ENCODE data around the gene NCOR1.

NCOR1 gene

DNA sequence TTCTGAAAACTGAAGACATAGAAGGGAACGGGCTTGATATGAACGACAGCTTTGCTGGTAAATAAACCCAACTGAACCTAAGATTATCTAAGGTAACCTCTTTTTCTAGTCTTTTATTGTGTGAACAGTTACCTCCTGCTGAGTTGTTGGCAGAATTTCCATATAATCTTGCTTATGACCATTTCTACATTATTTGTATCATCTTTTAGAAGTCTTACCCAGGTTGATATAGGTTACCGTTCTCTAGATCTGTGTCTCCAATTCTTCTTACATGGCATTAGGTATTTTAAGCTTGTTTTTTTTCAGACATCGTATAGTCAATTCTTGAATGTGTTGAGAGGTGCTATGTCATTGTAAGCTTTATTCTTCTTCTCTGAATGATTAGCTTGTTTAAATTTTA lies 191.5 kb downstream of the NCOR1 start:
- no peak for DNase-seq

DNA sequence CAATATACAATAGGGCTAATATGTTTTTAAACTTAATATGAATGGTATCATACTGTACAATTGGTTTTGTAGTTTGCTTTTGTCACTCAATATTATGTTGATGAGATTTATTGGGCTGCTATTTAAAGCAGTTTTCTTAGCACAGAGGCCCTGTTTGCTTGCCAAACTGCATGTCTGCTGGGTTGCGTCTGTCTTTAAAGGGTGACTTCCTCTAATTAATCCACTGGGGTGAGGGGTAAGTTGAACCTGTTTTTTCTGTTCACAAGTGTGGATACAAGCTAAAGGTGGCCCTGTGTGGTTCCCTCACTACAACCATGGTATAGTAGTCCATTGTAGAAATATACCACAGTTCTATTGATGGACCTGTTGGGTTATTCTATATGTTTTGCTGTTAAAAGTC lies 196.0 kb downstream of the NCOR1 start:
- no peak for DNase-seq

DNA sequence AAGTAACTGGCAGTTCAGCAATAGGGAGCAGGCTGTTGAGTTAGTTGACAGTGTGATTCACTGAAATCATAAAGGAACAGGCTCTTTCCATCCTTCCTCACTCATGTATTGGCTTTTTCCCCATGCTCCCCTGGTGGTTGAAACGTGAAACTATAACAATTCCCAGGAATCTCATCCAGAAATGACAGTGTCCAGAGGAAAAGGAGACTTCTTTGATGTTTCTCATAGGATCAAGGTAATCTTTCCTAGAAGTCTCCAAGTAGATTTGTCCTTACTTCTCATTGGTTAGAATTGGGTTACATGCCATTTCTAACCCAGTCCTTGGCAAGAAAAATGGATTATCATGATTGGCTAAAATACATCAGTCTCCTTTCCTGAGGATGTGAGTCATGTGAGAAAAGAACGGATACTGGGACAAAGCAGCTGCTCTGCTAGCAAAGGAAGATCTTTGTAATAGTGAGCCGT lies 201.4 kb downstream of the NCOR1 start:
- no peak for DNase-seq

DNA sequence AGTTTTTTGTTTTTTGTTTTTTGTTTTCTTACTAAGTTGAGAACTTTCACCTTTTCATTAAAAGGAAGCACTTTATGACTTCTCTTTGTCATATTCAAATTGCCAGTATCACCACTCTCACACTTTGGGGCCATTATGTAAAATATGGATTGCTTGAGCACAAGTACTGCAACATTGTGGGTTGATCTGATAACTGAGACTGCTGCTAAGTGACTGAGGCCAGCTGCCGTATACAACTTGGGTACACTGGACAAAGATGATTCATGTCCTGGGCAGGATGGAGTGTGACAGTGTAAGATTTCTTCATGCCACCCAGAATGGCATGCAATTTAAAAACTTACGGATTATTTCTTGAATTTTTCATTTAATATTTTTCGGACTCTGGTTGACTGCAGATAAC lies 207.9 kb downstream of the NCOR1 start:
- DNase-seq = no peak

DNA sequence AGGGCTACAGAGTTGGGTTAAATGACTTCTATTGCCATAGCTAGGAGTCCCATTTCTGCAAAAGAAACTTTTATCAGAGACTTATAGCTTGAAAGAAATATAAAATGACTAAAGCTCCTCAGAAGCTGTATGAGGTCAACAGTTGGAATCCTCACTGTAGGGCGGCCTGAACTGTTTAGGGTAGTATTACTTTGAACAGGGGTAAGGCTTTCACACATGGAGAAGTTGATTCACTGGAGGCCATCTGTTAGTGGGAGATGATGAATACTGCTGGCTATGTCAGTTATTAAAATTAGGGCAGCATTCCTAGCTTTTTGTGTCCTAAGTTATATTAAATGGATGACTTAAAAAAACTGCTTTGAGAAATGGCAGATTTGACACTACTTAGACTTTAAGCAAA lies 209.7 kb downstream of the NCOR1 start:
- no peak for DNase-seq

DNA sequence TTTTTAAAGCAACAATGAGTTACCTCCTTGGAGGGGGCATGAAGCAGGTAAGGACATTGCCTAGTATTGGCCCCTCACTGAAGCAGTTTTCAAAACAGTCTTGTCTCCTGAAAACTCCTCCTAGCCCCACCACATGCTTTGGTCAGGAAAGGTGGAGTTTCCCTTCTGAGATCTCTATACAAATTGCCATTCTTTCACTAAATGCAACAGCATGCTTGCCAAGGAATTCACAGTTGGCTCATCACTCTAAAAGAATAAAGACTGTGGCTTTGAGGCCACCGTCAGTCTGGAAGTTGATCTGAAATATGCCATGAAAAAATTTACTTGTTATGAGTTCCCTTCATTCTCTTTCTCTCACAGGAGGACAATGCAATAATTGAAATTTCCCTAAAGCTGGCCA lies 211.5 kb downstream of the NCOR1 start:
- DNase-seq = no peak

DNA sequence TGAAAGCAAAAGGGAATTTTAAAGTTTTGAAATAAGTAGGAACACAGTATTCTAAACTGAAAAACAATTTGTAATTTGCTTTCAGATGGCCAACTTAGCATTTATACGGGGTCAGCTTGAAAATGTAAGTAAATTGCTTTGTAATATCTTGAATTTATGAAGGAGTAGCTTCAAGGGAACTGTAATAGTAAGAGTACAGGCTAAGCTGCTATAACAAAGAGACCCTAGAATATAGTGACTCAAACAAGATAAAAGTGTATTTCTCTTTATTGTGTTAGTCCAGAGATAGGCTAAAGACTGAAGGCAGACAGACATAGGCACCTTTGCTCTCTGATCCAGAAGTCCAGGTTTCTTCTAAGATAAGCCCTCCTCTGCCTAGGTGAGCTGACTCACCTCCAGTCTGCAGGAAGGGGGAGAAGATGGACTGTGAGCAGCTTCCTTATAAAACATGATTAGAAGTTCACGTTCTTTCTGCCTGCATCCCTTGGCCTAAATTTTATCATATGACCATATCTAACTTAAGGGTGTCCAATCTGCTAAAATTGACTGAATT lies 212.6 kb downstream of the NCOR1 start:
- DNase-seq = no peak

DNA sequence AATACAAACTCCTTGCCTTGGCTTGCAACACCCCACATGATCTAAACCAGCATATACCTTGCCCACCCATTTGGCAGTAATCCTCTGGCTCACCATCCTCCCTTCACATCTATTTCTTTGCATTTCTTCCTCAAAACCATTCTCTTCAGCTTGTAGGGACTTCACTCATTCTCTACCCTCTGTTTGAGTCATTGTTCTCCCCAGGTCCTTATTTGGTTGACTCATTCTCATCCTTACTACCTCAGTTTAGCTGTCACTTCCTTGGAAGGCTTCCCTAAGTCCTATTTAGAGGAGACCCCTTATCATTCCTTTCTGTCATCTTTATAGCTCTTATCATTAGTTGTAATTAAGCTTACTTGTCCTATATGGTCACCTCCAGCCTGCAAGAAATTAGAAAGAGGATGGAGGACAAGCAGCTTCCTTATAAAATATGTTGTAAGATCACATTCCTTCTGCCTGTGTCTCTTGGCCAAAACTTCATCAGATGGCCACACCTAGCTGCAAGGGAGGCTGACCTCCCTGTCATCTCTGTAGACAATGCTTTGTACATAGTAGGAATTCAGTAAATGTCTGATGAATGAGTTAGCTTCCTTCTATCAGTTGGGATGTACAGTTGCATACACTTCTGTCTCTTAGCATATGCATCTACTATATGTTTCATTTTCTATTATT lies 214.0 kb downstream of the NCOR1 start:
- no peak for DNase-seq

DNA sequence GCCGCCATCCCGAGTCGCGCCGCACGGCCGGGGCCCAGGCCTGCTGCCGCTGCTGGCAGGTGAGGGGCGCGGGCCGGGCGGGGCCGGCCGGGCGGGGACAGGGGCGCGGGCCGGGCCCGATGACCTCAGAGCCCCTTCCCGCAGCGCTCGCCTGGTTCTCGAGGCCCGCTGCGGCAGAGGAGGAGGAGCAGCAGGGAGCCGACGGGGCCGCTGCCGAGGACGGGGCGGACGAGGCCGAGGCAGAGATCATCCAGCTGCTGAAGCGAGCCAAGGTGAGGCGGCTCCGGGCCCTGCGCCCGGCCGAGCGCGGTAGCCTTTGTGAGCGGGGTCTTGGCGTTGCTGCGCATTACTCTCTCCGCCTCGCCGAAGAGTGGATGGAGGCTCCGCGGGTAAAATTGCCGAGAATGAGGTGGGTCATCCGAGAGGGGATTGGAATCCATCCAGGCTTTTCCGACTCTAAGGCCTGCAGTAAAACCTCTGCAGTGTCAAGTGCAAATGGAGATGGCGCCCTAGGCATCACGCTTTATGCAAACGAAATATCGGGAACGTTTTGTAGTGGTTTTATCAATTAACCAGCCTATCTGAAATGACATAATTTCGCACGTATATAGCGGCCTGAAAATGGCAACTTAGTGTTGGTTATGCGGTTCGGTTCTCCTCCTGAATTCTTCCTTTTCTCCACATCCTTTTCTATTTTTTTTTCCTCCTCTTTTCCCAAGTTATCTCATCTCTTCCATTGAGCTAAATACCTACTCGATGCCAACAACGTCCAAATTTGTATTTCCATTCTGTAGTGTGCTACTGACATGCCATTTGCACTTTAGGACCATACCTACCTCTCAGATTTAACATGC lies 215.1 kb downstream of the NCOR1 start:
- DNase-seq = peak; percentile 58

DNA sequence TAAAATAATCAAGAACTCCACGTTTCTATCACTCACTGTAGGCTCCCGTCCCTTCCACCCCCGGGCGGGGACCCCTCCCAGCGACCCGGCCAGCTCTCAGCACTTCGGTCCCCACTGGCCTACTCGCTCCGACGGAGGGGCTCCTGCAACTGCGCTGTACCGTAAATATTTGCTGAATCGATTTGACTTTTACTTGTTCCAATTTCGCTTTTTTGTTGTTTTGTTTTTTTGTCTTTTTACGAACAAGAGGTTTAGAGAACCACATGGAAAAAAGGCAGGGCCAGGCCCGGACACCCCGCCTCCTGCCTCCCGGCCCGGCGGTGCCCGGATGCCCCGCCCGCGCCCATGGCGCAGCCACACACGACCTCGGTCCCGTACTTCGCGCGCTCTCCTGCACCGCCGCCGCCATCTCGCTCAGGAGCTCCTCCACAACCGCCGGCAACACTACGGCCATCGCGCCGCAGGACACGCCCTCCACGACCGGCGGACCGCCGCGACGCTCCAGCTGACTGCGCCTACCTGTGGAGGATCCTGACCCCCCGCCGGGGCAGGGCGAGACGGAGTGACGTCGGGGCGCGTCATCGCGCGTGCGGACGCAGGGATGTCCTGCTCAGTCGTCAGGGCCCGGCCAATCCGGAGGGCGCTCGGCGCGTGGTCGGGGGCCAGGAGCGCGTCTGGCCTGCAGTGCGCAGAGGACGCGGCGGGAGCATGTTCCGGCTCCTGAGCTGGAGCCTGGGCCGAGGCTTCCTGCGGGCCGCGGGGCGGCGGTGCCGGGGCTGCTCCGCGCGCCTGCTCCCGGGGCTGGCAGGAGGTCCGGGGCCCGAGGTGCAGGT lies 216.0 kb downstream of the NCOR1 start, which contains the start of the genes TTC19 and ZSWIM7:
TTC19 (plus strand) TSS at position 684 of the 833 bp plus-strand sequence; CDS start at position 709, 25 bp downstream.
ZSWIM7 (minus strand) TSS at position 564 of the 833 bp plus-strand sequence; CDS start at position 454, 110 bp downstream.
- DNase-seq = peak; percentile 94

DNA sequence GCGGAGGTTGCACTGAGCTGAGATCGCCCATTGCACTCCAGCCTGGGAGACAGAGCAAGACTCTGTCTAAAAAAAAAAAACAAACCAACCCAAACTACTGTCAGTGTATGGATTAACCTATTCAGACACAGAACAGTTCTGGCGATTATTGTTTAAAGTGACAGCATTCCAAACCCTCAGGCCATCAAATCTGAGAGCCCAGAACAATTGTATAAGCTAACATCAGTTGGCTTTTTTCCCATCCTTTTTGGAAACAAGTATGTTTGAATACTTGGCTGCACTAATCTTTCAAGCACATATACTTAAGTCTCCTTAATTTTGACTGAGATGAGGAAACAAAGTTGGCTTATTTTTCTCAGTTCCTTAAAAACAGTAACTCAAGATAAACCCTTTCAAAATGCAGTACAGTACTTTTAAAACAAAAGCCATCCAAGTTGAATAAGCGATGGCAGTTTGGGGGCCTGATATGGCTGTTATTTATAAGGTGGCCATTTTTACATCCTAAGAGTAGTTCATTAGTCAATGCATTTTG lies 217.2 kb downstream of the NCOR1 start:
- DNase-seq = no peak

DNA sequence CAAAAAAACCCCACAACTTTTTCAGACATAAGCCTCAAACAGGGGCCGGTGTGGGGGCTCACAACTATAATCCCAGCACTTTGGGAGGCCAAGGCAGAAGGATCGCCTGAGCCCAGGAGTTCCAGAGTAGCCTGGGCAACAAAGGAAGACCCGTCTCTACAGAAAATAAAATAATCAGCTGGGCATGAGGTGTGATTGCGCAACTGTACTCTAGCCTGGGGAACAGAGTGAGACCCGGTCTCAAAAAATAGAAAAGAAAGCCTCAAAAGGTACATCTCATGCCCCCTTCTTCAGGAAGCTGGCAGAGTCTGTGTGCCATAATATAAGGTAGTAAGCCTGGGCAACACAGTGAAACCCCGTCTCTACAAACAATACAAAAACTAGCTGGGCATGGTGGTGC lies 219.0 kb downstream of the NCOR1 start:
- DNase-seq = no peak

DNA sequence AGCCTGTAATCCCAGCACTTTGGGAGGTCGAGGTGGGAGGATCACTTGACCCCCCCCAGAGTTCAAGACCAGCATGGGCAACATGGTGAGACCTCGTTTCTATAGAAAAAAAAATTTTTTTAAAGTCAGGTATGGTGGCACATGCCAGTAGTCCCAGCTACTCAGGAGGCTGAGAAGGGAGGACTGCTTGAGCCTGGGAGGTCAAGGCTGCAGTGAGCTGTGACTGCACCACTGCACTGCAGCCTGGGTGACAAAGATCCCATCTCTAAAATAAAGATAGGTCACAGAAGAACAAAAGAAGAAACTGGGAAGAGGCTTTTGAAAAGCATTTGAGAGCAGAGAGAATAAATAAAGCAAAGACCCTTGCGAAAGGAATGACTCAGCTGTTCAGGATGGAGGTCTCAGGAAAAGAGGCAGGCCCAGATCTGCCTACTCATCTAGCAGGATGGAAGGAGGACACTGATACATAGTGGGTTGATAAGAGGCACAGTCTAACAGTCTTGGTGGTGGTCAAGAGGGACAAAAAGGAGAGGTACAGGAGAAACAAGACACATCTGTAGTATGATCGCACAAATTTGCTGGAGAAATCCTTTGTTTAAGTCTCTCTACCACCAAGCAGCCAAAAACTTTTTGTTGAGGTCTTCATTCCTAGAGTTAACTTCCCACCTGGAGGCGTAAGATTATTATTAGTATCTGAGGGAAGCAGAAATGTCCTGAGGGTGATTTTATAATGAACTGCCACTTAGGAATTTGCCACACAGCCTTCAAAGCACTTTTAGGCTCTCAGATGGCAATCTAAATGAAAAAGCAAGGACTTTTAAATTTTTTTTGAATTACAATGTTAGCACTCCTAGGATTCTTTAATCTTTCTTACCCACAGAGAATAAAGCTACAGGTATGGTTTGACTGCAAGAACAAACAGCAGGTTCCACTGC lies 233.4 kb downstream of the NCOR1 start:
- DNase-seq = no peak

DNA sequence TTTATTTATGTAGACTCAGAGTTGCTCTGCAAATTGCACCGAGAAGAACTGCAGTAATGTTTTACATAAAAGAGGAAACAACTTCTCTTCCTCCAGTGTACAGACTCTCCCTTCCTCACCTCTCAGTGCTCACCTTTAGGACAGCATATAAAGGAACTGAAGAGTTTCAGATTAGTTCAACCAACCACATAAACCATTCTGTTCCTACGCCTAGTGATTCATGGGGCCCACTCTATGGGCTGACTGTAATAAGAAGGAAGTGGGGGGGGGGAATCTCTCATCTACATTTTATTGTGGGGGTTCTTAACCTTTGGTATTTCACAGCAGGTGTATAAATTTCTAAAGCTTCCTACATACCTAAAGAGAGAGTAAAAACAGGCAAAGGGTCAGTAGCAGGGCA lies 234.1 kb downstream of the NCOR1 start:
- no peak for DNase-seq
